ENCODE results near the gene DOK6. TPM values are rescaled to one million over a fixed set of nuclear protein-coding genes. Genes with fewer than 3 reads are reported as not detected.

The DOK6 gene
- total RNA-seq, 4 donors from 2014 or later: 0.13 to 0.17 TPM; not detected in 2

- no peak for ATAC-seq
- H3K4me1 ChIP-seq: no peaks in the 10 kb centered on the region
- intact Hi-C loops (cut with DNase I; ENCODE audit: low total_unique reads): no loop called here
- no peak overlapping the region for H3K27ac ChIP-seq
- no peaks in the 10 kb centered on the region for H3K36me3 ChIP-seq
- no peak overlapping the region for H3K4me3 ChIP-seq
- no peak for DNase-seq
- TF ChIP-seq CTCF (IDR thresholded peaks at IDR 0.05 in 4 of 5, conservative IDR thresholded peaks at IDR 0.05 in 1 of 5): no peak
- TF ChIP-seq POLR2A (IDR thresholded peaks at IDR 0.05): no peak
- H3K27me3 ChIP-seq: no peaks in the 10 kb centered on the region
- in situ Hi-C loops (cut with MboI; ENCODE audit: low sequenced_read_pairs in 4 of 4): no loop called here
- H3K9me3 ChIP-seq: no peaks in the 10 kb centered on the region
Measured at GRCh38 chr18:69838620-69839411, 438.1 kb downstream of the DOK6 start.

- Histone ChIP-seq H3K36me3 (no peaks in the 10 kb centered on the region), H3K9me3 (no peaks in the 10 kb centered on the region), H3K27me3 (no peaks in the 10 kb centered on the region), H3K27ac (no peak overlapping the region), H3K4me1 (no peaks in the 10 kb centered on the region), H3K4me3 (no peak overlapping the region)
- intact Hi-C loops (cut with DNase I; ENCODE audit: low total_unique reads): no loop called here
- no peak for ATAC-seq
- TF ChIP-seq POLR2A (IDR thresholded peaks at IDR 0.05): no peak
- TF ChIP-seq CTCF (IDR thresholded peaks at IDR 0.05 in 4 of 5, conservative IDR thresholded peaks at IDR 0.05 in 1 of 5): no peak
- no peak for DNase-seq
- in situ Hi-C loops (cut with MboI; ENCODE audit: low sequenced_read_pairs in 4 of 4): no loop called here
Measured at GRCh38 chr18:69839497-69839896, 438.8 kb downstream of the DOK6 start.

- TF ChIP-seq POLR2A (IDR thresholded peaks at IDR 0.05) (no peak), CTCF (IDR thresholded peaks at IDR 0.05 in 4 of 5, conservative IDR thresholded peaks at IDR 0.05 in 1 of 5) (no peak)
- H3K27ac ChIP-seq: no peak overlapping the region
- in situ Hi-C loops (cut with MboI; ENCODE audit: low sequenced_read_pairs in 4 of 4) (no loop called here), intact Hi-C loops (cut with DNase I; ENCODE audit: low total_unique reads) (no loop called here)
- DNase-seq (no peak), ATAC-seq (no peak)
- no peak overlapping the region for H3K4me3 ChIP-seq
- H3K9me3 ChIP-seq: no peaks in the 10 kb centered on the region
- H3K4me1 ChIP-seq: no peaks in the 10 kb centered on the region
- no peaks in the 10 kb centered on the region for H3K36me3 ChIP-seq
- no peaks in the 10 kb centered on the region for H3K27me3 ChIP-seq
Measured at GRCh38 chr18:69840001-69840400, 439.3 kb downstream of the DOK6 start.

- Histone ChIP-seq H3K9me3 (no peaks in the 10 kb centered on the region), H3K36me3 (no peaks in the 10 kb centered on the region), H3K4me3 (no peak overlapping the region), H3K27ac (no peak overlapping the region), H3K4me1 (no peaks in the 10 kb centered on the region), H3K27me3 (no peaks in the 10 kb centered on the region)
- intact Hi-C loops (cut with DNase I; ENCODE audit: low total_unique reads): no loop called here
- DNase-seq (no peak), ATAC-seq (no peak)
- in situ Hi-C loops (cut with MboI; ENCODE audit: low sequenced_read_pairs in 4 of 4): no loop called here
- TF ChIP-seq CTCF (IDR thresholded peaks at IDR 0.05 in 4 of 5, conservative IDR thresholded peaks at IDR 0.05 in 1 of 5) (no peak), POLR2A (IDR thresholded peaks at IDR 0.05) (no peak)
Measured at GRCh38 chr18:69840445-69840844, 439.8 kb downstream of the DOK6 start.

- ATAC-seq (no peak), DNase-seq (no peak)
- intact Hi-C loops (cut with DNase I; ENCODE audit: low total_unique reads): no loop called here
- TF ChIP-seq POLR2A (IDR thresholded peaks at IDR 0.05): no peak
- TF ChIP-seq CTCF (IDR thresholded peaks at IDR 0.05 in 4 of 5, conservative IDR thresholded peaks at IDR 0.05 in 1 of 5): no peak
- no peaks in the 10 kb centered on the region for H3K27me3 ChIP-seq
- no peaks in the 10 kb centered on the region for H3K36me3 ChIP-seq
- no peaks in the 10 kb centered on the region for H3K4me1 ChIP-seq
- no peak overlapping the region for H3K27ac ChIP-seq
- H3K4me3 ChIP-seq: no peak overlapping the region
- in situ Hi-C loops (cut with MboI; ENCODE audit: low sequenced_read_pairs in 4 of 4): no loop called here
- no peaks in the 10 kb centered on the region for H3K9me3 ChIP-seq
Measured at GRCh38 chr18:69841117-69841516, 440.4 kb downstream of the DOK6 start.
